HEK293 (cell line): Measurements from ENCODE around the gene CPNE1.

Experiments used
- CTCF ChIA-PET: fragments of 350-600 bp; formaldehyde crosslinking; extraction: SDS; loops from one replicate; lab custom pipeline; 2021; ENCODE audit warnings: antibody characterized with exemption; lab: Yijun Ruan, JAX
- POLR2A ChIA-PET: fragments of 300-600 bp; formaldehyde crosslinking; extraction: SDS; loops from one replicate; lab custom pipeline; 2020; ENCODE audit warnings: antibody characterized with exemption, inconsistent platforms; lab: Yijun Ruan, JAX
- H3K27ac ChIP-seq: fragments of 200-500 bp; sonication (Bioruptor generic); 2 replicates; pipeline ENCODE4 v1.5.1; 2014; ENCODE audit warnings: low read depth, low read length, control low read depth, inconsistent platforms; ENCODE audit errors: extremely low read depth
- H3K36me3 ChIP-seq, 2 experiments: fragments of 200-500 bp in 1 of 2; sonication (Bioruptor generic) in 1 of 2; 1 replicate in 1 of 2; 2 replicates in 1 of 2; pipeline ENCODE4 v1.5.1; 2014 to 2017; ENCODE audit warnings: inconsistent platforms in 2 of 2, low read length in 2 of 2; ENCODE audit not compliant: control insufficient read depth in 2 of 2, insufficient read depth in 1 of 2
- H3K4me1 ChIP-seq: fragments of 200-500 bp; sonication (Bioruptor generic); 2 replicates; pipeline ENCODE4 v1.5.1; 2014; ENCODE audit warnings: mild to moderate bottlenecking, low read length, inconsistent platforms; ENCODE audit not compliant: control insufficient read depth, insufficient read depth
- H3K4me3 ChIP-seq: 2 replicates; pipeline ENCODE4 v1.5.1; 2011; ENCODE audit warnings: low read depth, mild to moderate bottlenecking, control low read depth, low read length, moderate library complexity
- H3K9me3 ChIP-seq: fragments of 200-500 bp; sonication (Bioruptor generic); 2 replicates; pipeline ENCODE4 v1.5.1; 2014; ENCODE audit warnings: low read depth, low read length, inconsistent platforms; ENCODE audit not compliant: control insufficient read depth, insufficient read depth
- FEZF1 ChIP-seq: fragments of 450-650 bp; formaldehyde crosslinking; IDR thresholded peaks from 2 replicates; pipeline ENCODE4 v1.5.1; 2016; ENCODE audit warnings: missing biosample characterization, missing genetic modification characterization
- HOXC10 ChIP-seq: sonication (generic); formaldehyde crosslinking; IDR thresholded peaks from 2 replicates; pipeline ENCODE4 v1.8.1; 2023; ENCODE audit warnings: mild to moderate bottlenecking, missing genetic modification reagents
- SCRT2 ChIP-seq: fragments of 450-650 bp; formaldehyde crosslinking; IDR thresholded peaks from 2 replicates; pipeline ENCODE4 v1.5.1; 2016; ENCODE audit warnings: missing biosample characterization, missing genetic modification characterization
- SETDB1 ChIP-seq: IDR thresholded peaks from one replicate; pipeline ENCODE4 v1.6.1; 2017; ENCODE audit warnings: mild to moderate bottlenecking, low read length, moderate library complexity, mixed read lengths; ENCODE audit not compliant: insufficient read length
- ZFP41 ChIP-seq: fragments of 450-650 bp; formaldehyde crosslinking; IDR thresholded peaks from 2 replicates; pipeline ENCODE4 v1.5.1; 2016; ENCODE audit warnings: missing biosample characterization, missing genetic modification characterization, borderline replicate concordance
- ZNF114 ChIP-seq: fragments of 450-650 bp; formaldehyde crosslinking; IDR thresholded peaks from 2 replicates; pipeline ENCODE4 v1.5.0; 2017; ENCODE audit warnings: missing biosample characterization, missing genetic modification characterization
- ZNF223 ChIP-seq: fragments of 450-650 bp; formaldehyde crosslinking; IDR thresholded peaks from 2 replicates; pipeline ENCODE4 v1.5.1; 2016; ENCODE audit warnings: missing biosample characterization, missing genetic modification characterization
- ZSCAN30 ChIP-seq: fragments of 450-650 bp; IDR thresholded peaks from 2 replicates; pipeline ENCODE4 v1.5.1; 2018; ENCODE audit warnings: missing biosample characterization, mild to moderate bottlenecking, missing genetic modification characterization, moderate library complexity
- TF ChIP-seq, protein P1 (sequence below): fragments of 450-650 bp; formaldehyde crosslinking; IDR thresholded peaks from 2 replicates; pipeline ENCODE4 v1.5.1; 2017; ENCODE audit warnings: missing biosample characterization, missing genetic modification characterization
- TF ChIP-seq, protein P2 (sequence below): fragments of 450-650 bp; formaldehyde crosslinking; IDR thresholded peaks from 2 replicates; pipeline ENCODE4 v1.5.1; 2017; ENCODE audit warnings: missing biosample characterization, missing genetic modification characterization
- TF ChIP-seq, protein P3 (sequence below): sonication (generic); formaldehyde crosslinking; IDR thresholded peaks from 2 replicates; pipeline ENCODE4 v1.8.1; 2022; ENCODE audit warnings: mild to moderate bottlenecking, moderate library complexity, missing genetic modification reagents
- TF ChIP-seq, protein P4 (sequence below): fragments of 450-650 bp; formaldehyde crosslinking; IDR thresholded peaks from 2 replicates; pipeline ENCODE4 v1.5.1; 2016; ENCODE audit warnings: missing biosample characterization, missing genetic modification characterization
- TF ChIP-seq, protein P5 (sequence below): fragments of 450-650 bp; formaldehyde crosslinking; optimal IDR thresholded peaks from 2 replicates; pipeline ENCODE3; 2016; ENCODE audit warnings: missing biosample characterization, mild to moderate bottlenecking, missing genetic modification characterization
- TF ChIP-seq, protein P6 (sequence below): fragments of 450-650 bp; formaldehyde crosslinking; IDR thresholded peaks from 2 replicates; pipeline ENCODE4 v1.5.1; 2016; ENCODE audit warnings: missing biosample characterization, missing genetic modification characterization
- TF ChIP-seq, protein P7 (sequence below): fragments of 450-650 bp; formaldehyde crosslinking; IDR thresholded peaks from 2 replicates; pipeline ENCODE4 v1.5.1; 2016; ENCODE audit warnings: missing biosample characterization, missing genetic modification characterization, borderline replicate concordance
- TF ChIP-seq, protein P8 (sequence below): fragments of 450-650 bp; formaldehyde crosslinking; IDR thresholded peaks from 2 replicates; pipeline ENCODE4 v1.5.1; 2016; ENCODE audit warnings: missing biosample characterization, missing genetic modification characterization

CPNE1 gene

DNA sequence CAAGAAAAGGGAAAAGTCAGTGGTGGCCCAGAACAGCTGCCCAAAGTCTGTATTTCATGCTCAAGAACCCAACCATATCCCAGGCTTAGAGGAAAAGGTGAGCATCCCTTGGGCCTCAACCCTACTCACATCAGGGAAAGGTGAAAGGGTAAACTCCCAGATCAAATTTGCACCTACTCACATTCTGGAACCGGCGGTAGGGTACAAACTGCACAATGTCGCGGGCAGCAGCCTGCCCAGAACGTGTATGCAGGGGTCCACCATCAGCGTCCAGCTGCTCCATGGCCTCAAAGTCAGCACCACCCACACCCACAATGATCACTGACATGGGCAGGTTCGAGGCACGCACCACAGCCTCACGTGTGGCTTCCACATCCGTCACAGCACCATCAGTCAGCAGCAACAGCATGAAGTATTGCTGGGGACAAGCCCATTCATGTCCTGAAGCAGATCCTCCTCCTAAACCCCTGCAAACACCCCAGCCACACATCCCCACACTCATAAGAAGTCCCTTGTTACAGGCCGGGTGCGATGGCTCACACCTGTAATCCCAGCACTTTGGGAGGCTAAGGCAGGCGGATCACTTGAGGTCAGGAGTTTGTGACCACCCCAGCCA, 38.2 kb downstream of the CPNE1 start:
- no peaks in the 10 kb centered on the region for H3K9me3 ChIP-seq
- no peaks in the 10 kb centered on the region for H3K4me1 ChIP-seq
- TF ChIP-seq SCRT2 (tag by site-specific recombination) (peak; percentile 39; the same call in 1 of the 2 replicates), FEZF1 (tag by site-specific recombination) (no peak)
- TF ChIP-seq, all 188 proteins: peak for 1
- H3K36me3 ChIP-seq: peaks cover 24 to 64% of the 10 kb centered on the region in 2 experiments
- POLR2A ChIA-PET: interaction anchor here (0.7 kb wide), 1 partner anchor 60 kb away, joined by 6 read pairs; no protein-coding TSS in a partner anchor
- H3K4me3 ChIP-seq: no peak overlapping the region
- no peak overlapping the region for H3K27ac ChIP-seq
- CTCF ChIA-PET: interaction anchor here (0.8 kb wide), 1 partner anchor 116 kb away, joined by 3 read pairs; no protein-coding TSS in a partner anchor

DNA sequence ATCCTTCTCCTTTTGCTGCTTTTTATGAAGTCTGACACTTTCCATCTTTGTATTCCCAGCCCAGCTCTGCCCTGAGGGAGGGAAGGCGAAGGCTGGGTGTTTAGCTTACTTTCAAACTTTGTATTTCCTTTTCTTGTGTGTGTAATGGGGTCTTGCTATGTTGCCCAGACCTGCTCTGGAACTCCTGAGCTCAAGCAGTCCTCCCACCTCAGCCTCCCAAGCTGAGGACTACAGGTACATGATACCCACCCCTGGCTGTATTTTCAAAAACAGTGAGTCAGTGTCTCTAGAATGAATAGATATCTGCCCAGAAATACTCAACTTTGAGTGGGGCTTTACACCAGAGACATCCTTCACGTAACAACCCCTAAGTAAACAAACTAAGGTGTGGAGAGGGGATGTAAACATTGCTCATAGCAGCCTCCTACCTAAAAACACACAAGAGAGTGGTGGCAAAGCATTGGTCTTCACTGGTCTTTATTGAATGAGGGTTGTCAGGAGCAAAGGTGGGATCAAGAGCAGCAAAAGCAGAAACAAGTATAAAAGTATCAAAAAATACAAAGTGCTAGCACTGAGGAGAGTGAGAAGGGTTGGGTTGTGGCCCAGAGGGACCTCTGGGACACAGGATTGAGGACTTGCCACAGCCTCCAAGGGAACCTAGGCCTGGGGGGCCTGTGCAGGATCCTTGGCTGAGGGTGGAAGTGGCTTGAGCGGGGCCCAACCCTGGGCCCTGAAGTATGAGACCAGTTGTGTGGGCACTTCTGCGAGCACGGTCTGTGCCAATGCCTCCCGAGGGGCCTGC, 38.9 kb downstream of the CPNE1 start:
- H3K4me1 ChIP-seq: no peaks in the 10 kb centered on the region
- H3K9me3 ChIP-seq: no peaks in the 10 kb centered on the region
- ChIA-PET POLR2A (no interaction called here), CTCF (interaction anchor here (0.6 kb wide), 1 partner anchor 529 kb away, joined by 4 read pairs; no protein-coding TSS in a partner anchor)
- TF ChIP-seq, protein P1, sequence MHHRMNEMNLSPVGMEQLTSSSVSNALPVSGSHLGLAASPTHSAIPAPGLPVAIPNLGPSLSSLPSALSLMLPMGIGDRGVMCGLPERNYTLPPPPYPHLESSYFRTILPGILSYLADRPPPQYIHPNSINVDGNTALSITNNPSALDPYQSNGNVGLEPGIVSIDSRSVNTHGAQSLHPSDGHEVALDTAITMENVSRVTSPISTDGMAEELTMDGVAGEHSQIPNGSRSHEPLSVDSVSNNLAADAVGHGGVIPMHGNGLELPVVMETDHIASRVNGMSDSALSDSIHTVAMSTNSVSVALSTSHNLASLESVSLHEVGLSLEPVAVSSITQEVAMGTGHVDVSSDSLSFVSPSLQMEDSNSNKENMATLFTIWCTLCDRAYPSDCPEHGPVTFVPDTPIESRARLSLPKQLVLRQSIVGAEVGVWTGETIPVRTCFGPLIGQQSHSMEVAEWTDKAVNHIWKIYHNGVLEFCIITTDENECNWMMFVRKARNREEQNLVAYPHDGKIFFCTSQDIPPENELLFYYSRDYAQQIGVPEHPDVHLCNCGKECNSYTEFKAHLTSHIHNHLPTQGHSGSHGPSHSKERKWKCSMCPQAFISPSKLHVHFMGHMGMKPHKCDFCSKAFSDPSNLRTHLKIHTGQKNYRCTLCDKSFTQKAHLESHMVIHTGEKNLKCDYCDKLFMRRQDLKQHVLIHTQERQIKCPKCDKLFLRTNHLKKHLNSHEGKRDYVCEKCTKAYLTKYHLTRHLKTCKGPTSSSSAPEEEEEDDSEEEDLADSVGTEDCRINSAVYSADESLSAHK (tag by site-specific recombination): no peak
- TF ChIP-seq HOXC10: no peak
- TF ChIP-seq, protein P2, sequence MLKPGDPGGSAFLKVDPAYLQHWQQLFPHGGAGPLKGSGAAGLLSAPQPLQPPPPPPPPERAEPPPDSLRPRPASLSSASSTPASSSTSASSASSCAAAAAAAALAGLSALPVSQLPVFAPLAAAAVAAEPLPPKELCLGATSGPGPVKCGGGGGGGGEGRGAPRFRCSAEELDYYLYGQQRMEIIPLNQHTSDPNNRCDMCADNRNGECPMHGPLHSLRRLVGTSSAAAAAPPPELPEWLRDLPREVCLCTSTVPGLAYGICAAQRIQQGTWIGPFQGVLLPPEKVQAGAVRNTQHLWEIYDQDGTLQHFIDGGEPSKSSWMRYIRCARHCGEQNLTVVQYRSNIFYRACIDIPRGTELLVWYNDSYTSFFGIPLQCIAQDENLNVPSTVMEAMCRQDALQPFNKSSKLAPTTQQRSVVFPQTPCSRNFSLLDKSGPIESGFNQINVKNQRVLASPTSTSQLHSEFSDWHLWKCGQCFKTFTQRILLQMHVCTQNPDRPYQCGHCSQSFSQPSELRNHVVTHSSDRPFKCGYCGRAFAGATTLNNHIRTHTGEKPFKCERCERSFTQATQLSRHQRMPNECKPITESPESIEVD (tag by site-specific recombination): no peak
- TF ChIP-seq, protein P3, sequence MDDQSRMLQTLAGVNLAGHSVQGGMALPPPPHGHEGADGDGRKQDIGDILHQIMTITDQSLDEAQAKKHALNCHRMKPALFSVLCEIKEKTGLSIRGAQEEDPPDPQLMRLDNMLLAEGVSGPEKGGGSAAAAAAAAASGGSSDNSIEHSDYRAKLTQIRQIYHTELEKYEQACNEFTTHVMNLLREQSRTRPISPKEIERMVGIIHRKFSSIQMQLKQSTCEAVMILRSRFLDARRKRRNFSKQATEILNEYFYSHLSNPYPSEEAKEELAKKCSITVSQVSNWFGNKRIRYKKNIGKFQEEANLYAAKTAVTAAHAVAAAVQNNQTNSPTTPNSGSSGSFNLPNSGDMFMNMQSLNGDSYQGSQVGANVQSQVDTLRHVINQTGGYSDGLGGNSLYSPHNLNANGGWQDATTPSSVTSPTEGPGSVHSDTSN: no peak
- TF ChIP-seq, protein P4, sequence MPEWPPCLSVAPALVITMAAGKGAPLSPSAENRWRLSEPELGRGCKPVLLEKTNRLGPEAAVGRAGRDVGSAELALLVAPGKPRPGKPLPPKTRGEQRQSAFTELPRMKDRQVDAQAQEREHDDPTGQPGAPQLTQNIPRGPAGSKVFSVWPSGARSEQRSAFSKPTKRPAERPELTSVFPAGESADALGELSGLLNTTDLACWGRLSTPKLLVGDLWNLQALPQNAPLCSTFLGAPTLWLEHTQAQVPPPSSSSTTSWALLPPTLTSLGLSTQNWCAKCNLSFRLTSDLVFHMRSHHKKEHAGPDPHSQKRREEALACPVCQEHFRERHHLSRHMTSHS (tag by site-specific recombination): no peak
- TF ChIP-seq, protein P5, sequence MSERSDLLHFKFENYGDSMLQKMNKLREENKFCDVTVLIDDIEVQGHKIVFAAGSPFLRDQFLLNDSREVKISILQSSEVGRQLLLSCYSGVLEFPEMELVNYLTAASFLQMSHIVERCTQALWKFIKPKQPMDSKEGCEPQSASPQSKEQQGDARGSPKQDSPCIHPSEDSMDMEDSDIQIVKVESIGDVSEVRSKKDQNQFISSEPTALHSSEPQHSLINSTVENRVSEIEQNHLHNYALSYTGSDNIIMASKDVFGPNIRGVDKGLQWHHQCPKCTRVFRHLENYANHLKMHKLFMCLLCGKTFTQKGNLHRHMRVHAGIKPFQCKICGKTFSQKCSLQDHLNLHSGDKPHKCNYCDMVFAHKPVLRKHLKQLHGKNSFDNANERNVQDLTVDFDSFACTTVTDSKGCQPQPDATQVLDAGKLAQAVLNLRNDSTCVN (tag by site-specific recombination): no peak
- no peak for TF ChIP-seq ZNF114 (tag by site-specific recombination)
- TF ChIP-seq, protein P6, sequence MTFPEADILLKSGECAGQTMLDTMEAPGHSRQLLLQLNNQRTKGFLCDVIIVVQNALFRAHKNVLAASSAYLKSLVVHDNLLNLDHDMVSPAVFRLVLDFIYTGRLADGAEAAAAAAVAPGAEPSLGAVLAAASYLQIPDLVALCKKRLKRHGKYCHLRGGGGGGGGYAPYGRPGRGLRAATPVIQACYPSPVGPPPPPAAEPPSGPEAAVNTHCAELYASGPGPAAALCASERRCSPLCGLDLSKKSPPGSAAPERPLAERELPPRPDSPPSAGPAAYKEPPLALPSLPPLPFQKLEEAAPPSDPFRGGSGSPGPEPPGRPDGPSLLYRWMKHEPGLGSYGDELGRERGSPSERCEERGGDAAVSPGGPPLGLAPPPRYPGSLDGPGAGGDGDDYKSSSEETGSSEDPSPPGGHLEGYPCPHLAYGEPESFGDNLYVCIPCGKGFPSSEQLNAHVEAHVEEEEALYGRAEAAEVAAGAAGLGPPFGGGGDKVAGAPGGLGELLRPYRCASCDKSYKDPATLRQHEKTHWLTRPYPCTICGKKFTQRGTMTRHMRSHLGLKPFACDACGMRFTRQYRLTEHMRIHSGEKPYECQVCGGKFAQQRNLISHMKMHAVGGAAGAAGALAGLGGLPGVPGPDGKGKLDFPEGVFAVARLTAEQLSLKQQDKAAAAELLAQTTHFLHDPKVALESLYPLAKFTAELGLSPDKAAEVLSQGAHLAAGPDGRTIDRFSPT: no peak
- TF ChIP-seq ZNF223 (tag by site-specific recombination): no peak
- no peak for TF ChIP-seq SETDB1
- TF ChIP-seq ZFP41: no peak
- TF ChIP-seq ZSCAN30 (tag by site-specific recombination): no peak
- TF ChIP-seq, protein P7, sequence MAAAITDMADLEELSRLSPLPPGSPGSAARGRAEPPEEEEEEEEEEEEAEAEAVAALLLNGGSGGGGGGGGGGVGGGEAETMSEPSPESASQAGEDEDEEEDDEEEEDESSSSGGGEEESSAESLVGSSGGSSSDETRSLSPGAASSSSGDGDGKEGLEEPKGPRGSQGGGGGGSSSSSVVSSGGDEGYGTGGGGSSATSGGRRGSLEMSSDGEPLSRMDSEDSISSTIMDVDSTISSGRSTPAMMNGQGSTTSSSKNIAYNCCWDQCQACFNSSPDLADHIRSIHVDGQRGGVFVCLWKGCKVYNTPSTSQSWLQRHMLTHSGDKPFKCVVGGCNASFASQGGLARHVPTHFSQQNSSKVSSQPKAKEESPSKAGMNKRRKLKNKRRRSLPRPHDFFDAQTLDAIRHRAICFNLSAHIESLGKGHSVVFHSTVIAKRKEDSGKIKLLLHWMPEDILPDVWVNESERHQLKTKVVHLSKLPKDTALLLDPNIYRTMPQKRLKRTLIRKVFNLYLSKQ: no peak
- TF ChIP-seq, protein P8, sequence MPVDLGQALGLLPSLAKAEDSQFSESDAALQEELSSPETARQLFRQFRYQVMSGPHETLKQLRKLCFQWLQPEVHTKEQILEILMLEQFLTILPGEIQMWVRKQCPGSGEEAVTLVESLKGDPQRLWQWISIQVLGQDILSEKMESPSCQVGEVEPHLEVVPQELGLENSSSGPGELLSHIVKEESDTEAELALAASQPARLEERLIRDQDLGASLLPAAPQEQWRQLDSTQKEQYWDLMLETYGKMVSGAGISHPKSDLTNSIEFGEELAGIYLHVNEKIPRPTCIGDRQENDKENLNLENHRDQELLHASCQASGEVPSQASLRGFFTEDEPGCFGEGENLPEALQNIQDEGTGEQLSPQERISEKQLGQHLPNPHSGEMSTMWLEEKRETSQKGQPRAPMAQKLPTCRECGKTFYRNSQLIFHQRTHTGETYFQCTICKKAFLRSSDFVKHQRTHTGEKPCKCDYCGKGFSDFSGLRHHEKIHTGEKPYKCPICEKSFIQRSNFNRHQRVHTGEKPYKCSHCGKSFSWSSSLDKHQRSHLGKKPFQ (tag by site-specific recombination): no peak
- no peak overlapping the region for H3K27ac ChIP-seq
- peaks cover 24 to 64% of the 10 kb centered on the region in 2 experiments for H3K36me3 ChIP-seq
- no peak overlapping the region for H3K4me3 ChIP-seq
